NCI-H526 (cell line): ENCODE measurements around the gene FAM170B.
A peak's percentile ranks its signal among the peaks of the same experiment; 100 is the strongest.

ENCODE experiments used
- DNase-seq, 2 experiments: peaks; one replicate each; lab custom pipeline; 2025; lab: John Stamatoyannopoulos, UW

The FAM170B gene

GRCh38 chr10:49123981-49124950 lies 9.6 kb downstream of the FAM170B start:
- DNase-seq = no peak

DNA sequence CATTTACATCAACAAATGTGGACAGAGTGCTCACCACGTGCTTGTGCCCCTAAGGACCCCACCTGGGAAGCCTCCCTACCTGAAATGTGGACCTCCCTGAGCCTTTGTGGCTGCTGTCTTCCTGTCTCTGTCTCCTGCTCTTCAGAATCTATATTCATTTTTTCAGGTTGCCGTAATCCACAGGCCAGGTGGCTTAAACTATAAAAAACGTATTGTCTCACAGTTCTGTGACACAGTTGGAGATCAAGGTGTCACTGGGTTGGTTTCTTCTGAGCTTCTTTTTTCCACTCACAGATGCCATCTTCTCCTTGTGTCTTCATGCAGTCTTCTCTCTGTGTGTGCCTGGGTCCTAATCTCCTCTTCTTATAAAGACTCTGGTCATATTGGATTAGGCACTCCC lies 12.9 kb downstream of the FAM170B start:
- no peak for DNase-seq

GRCh38 chr10:49119746-49120145 lies 14.1 kb downstream of the FAM170B start:
- no peak for DNase-seq

DNA sequence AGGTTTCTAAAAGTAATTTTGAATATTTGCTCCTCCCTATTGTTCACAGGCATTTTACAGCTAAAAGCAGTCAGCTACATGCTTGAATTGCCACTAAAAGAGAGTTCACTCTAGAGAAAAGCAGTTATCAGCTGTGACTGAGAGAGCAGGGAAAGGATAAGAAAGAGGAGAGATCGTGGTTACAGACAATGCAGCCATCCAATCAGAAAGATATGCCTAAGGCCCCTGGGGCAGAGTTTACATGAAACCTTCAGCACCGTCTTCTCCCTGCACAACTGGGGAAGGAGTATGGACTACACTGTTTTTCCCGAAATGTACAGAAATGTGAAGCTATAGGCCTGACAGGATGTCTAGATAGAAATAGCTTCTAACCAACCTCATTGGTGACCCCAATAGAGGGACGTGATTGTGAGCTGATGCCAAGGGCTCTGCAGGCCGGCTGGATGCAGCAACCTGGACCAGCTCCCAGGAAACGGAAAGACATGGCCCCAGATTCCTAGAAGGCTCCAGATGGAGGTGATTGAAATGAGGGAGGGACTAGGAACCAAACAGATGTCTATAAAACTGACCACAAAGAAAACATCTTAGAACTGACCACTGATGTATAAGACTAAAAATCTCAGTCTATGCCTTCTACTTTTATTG lies 15.3 kb downstream of the FAM170B start:
- no peak for DNase-seq

DNA sequence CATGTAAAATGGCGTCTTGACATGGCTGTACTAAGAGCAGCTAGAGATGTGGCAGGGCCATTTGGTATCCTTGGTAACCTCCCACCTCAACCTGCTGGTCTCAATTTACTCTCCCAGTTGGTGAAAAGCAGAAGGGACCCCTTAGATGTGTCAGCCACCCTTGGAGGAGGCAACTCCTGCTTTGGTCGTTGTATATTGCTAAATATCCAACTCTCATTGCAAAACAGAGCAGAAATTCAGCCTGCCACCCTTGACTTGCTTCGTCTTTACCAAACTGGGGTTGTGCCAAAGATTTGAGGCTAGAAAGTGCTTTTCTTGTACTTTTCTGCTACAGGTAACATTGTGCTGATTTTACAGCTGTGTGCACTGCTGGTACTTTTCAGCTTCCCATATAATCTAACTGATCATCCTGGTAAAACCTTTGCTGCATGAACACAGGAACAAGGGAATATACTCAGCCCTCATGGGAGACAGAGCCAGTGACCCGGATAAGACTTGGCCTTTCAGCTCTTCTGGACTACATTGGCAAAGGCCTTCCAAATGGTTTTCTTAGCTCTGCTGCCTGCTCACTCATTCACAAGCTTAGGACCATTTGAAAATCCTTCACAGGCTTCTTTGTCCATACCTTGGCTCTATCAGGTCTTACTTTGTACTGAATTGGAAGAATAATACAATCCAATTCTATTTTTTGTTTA lies 16.3 kb downstream of the FAM170B start:
- DNase-seq = no peak

DNA sequence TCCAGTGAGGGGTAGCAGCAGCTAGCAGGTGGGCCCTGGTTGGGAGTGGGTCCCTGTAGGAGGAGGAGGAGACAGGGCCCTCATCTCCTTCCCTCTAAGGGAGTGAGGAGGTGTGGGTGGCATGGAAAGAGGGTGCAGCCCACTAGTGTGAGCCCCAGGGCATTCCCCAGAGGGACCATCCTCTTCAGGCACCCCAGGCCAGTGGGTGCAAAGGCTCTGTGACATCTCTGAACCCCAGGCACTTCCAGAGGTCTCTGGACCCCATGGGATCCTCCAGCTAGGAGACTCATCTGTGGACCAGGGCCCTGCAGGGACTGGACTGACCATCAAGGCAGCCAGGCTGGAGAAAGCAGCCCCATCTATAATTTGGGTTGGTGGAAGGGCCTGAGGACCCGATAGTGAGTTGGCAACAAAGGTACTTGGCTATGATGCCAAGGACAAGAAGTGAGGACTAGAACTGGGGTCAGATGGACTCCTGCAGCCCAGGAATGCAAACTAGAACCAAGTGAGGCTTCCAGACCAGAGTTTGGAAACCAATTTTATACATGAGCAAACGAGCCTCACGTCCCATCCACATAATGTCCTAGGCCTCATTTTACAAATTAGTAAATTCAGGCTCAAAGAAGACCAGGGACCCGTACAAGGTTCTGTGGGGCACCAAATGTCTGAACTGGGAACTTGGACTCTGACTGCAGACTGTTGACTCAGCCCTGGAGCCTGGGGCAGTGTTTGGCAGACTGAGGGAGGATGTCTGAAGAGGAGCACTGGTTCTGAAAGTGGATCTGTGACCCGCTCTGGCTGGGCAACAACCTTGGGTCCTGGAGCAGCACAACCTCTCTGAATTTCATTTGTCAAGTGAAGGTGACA lies 17.1 kb downstream of the FAM170B start:
- no peak for DNase-seq

DNA sequence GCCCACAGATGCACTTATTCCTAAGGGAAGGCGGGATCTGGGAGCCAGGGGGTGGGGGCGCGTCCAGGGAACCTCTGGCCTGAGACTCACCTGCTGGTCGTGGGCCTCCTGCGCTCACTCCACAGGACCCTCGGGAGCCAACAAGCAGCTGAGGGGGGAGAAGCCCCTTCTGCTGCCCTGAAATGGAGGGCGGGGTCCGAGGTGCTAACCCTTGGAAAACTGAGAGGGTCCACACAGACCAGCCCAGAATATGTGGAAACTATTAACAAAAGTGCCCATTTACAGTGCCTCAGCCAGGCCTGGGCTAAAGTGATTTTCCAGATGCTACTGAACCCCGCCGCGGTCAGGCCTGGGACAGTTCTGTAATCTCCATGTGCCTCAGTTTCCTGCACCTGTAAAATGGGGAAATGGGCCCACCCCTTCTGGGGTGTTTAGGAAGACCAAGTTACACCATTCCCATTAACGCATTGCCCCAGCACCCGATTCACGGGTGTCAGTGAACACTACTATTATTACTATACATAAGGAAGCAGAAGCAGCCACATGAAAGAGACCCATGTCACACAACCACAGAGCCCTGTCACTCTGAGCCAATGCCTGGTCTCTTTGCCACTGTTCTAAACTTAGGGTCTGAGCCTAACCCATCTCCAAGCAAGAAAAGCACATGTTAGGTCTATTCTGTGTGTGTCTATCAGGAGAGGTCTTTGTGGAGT lies 17.9 kb downstream of the FAM170B start:
- no peak for DNase-seq

DNA sequence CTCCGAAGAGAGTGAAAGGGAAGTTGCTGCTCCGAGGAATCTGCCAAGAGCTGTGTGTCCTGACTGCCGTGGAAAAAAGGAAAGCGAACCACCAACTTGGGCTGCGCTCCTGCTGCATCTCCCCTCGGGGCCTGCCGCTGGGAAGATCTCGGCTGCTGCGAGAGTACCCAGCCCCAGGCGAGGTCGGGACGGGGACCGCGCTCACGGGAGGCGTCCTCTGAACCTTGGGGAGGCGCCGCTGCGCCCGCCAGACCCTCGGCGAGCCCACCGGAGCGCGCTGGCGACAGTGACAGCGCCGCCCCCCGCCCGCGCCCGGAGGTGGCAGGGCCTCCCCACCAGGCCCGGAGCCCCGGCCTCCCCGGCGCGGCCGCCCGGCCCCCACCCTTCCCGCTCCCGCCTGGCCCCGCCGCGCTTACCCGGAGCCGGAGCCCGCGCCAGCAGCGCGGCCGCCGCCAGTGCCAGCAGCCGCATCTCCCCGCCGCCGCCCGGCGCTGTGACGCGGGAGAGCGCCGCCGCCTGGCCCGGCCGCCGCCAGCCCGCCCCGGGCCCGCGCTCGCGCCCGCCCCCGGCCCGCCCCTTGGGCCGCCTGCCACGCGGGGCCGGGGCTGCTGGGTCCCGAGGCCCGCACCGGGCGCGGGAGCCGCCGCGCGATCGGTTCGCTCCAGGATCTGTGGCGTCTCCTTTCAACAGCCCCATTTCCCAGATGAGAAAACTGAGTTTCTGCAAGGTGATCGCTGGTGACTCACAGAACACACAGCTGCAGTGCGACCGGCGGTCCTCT lies 18.6 kb downstream of the FAM170B start, which contains the start of gene VSTM4:
VSTM4 (minus strand) TSS at position 508 of the 781 bp plus-strand sequence; CDS start at position 471, 37 bp downstream.
- peak in 1 of 2 experiments; percentile 34 for DNase-seq

DNA sequence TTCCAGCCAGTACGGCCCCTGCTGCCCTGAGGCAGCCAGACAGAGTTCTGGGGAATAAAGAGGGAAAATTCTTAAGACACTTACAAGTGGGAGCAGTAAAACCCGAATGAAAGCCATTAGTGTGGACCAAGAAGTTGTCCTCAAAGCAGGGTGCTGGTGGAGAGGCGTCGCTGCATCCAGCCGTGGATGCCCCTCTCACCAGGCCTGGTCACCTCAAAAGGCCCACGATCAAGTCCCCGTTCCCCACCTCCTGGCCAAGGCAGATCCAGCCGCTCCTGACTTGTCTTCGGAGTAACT lies 19.2 kb downstream of the FAM170B start:
- no peak for DNase-seq

DNA sequence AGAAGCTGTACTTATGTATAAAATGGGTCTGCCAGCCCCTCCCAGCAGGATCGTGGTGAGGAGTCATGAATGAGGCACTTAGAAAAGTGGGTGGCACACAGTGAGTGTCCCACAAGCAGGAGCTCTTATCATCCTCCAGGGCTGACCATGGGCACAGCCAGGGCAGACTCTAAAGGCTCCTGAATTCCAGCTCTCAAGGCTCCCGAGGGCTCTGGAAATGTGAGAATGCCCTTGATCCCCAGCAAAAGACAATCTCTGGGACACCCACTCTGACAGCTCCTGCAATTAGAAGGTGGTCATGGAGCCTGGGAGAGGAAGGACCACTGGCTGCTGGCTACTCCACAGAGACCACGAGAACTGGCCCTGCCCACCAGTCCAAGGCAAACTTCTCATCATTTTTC lies 20.1 kb downstream of the FAM170B start:
- DNase-seq = no peak

DNA sequence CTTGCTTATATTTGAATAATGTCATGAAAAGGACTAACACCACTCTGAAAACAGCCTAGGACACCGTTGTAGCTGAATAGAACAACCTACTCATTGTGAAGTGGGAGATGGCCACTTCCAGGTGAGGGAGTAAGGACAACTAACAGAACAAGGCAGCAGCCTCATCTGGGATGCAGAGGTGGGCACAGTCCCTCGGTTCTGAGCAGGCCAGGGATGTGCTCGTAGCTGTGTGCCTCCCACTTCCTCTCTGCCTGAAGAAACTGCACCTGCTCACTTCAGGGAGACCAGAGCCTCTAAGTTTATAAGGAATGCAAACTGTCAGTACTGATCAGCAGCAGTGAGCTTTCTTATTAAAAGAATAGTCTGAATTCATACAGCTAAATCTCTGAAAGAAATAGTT lies 21.0 kb downstream of the FAM170B start:
- no peak for DNase-seq

GRCh38 chr10:49112098-49112497 lies 21.7 kb downstream of the FAM170B start:
- no peak for DNase-seq

GRCh38 chr10:49111320-49111698 lies 22.5 kb downstream of the FAM170B start:
- DNase-seq = no peak

- DNase-seq = no peak
These were observed 23.0 kb downstream of the FAM170B start for GRCh38 chr10:49110684-49111319.

- no peak for DNase-seq
These were observed 24.0 kb downstream of the FAM170B start for GRCh38 chr10:49109669-49110340.

GRCh38 chr10:49108656-49109055 lies 25.2 kb downstream of the FAM170B start:
- DNase-seq = no peak

- DNase-seq = no peak
These were observed 25.9 kb downstream of the FAM170B start for GRCh38 chr10:49107887-49108267.

DNA sequence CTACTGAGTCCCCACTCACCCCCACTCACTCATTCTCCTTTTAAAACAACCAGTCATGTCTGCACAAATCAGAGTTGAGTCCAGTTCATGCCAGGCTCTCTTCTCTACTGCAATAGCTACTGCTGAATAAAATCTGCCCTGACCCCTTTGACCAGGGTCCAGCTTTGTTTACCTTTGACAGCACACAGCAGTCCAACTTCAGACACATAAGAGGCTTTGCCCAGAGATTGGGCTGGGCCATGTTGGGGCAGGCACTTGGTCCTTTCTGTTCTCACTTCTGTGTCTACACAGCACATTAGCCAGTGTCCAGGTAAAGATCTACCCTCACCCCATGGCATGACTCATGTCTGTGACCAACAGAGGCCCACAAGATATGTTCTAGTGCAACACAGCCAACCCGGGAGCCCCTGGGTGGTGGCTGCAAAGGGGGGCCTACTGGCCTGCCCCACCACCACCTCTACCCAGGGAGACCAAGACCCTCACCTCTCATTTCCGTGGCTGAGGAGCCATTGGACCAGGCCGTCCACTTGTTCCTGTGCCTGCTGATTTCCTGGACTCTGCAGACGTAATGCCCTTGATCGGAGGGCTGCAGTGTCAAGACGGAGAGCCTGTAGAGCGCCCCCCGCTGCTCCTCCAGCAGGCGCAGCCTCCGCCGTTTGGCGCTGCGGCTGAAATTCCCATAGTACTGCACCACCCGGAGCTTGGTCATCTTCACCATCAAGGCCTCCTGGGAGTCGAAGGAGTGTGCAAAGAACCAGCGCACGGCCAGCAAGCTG lies 26.5 kb downstream of the FAM170B start:
- no peak for DNase-seq

GRCh38 chr10:49106451-49106850 lies 27.4 kb downstream of the FAM170B start:
- DNase-seq = no peak
